ENCODE results near the gene SUCLG2. TPM values are rescaled to one million over a fixed set of nuclear protein-coding genes. Genes with fewer than 3 reads are reported as not detected.
A peak's percentile ranks its signal among the peaks of the same experiment; 100 is the strongest.

The SUCLG2 gene
- total and polyA plus RNA-seq, 7 donors = 63.7 to 102 (median 90.5) TPM

GRCh38 chr3:67405193-67405592 is 249.2 kb downstream of the SUCLG2 start:
- Histone ChIP-seq H3K4me1 (no peaks in the 10 kb centered on the region), H3K36me3 (ENCODE audit: insufficient read depth in 1 of 2, low read depth in 1 of 2) (peaks cover 2 to 11% of the 10 kb centered on the region in 2 donors), H3K9me3 (no peaks in the 10 kb centered on the region), H3K27ac (no peak overlapping the region), H3K27me3 (ENCODE audit: insufficient read depth in 3 of 3, low read length in 2 of 3) (no peaks in the 10 kb centered on the region), H3K4me3 (no peak overlapping the region)
- TF ChIP-seq CTCF (IDR thresholded peaks at IDR 0.05) = no peak
- ATAC-seq (no peak), DNase-seq (no peak)
- intact Hi-C loops (cut with DNase I) = no loop called here

- peaks cover 2 to 19% of the 10 kb centered on the region in 2 donors for H3K36me3 ChIP-seq (ENCODE audit: insufficient read depth in 1 of 2, low read depth in 1 of 2)
- H3K27ac ChIP-seq = no peak overlapping the region
- ATAC-seq (no peak), DNase-seq (no peak)
- WGBS, 3 donors = 64 to 80% (median 76%) methylated on average over 3 of the region's 3 CpGs
- H3K27me3 ChIP-seq (ENCODE audit: insufficient read depth in 3 of 3, low read length in 2 of 3) = no peaks in the 10 kb centered on the region
- H3K4me1 ChIP-seq = no peaks in the 10 kb centered on the region
- TF ChIP-seq CTCF (IDR thresholded peaks at IDR 0.05) = no peak
- no peaks in the 10 kb centered on the region for H3K9me3 ChIP-seq
- intact Hi-C loops (cut with DNase I) = no loop called here
- H3K4me3 ChIP-seq = no peak overlapping the region
These were observed 251.5 kb downstream of the SUCLG2 start for GRCh38 chr3:67402873-67403272.

DNA sequence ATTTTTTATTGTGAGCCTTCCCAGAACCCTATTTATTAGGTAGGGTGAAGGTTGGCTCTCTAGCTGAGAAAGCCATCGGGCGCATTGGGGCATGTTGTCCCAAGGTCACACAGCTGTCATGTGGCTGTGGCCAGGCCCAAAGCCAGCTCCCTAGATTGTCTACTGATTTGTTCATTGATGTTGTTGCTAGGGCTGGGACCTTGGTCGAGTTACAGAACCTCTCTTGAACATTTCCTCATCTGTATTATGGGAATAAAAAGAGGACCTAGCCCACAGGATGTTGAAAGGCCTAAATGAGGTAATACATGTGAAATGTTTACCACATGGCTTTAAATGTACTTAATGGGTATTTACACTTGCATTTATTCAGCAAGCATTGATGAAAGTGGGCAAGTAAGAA is 252.5 kb downstream of the SUCLG2 start:
- DNase-seq (no peak), ATAC-seq (peak in 1 of 4 donors; percentile 38)

DNA sequence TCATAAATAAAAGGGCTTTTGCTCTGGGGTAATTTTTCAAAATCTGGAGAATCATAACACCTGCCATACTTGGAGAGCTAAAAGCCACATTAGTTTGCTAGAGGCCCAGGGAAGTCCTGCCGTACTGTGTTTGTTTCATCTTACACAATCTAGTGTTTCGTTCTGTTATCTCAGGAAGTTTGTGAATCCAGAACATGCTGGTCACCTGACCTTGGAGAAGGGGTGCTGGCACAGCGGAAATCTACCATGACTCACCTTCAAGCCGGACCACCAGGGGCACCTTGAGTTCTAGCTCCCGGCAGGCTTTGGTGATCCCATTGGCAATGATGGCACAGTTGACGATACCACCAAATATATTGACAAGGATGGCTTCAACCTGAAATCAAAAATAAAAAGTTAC is 253.9 kb downstream of the SUCLG2 start:
- Histone ChIP-seq H3K9me3 (no peaks in the 10 kb centered on the region), H3K27ac (no peak overlapping the region), H3K4me3 (no peak overlapping the region), H3K36me3 (ENCODE audit: insufficient read depth in 1 of 2, low read depth in 1 of 2) (peaks cover 2 to 16% of the 10 kb centered on the region in 2 donors), H3K27me3 (ENCODE audit: insufficient read depth in 3 of 3, low read length in 2 of 3) (no peaks in the 10 kb centered on the region), H3K4me1 (no peaks in the 10 kb centered on the region)
- intact Hi-C loops (cut with DNase I) = no loop called here
- DNase-seq (no peak), ATAC-seq (no peak)
- 90 to 93% (median 92%) methylated on average over 6 of the region's 6 CpGs for WGBS, 3 donors
- no peak for TF ChIP-seq CTCF (IDR thresholded peaks at IDR 0.05)

More for the DNA sequence above, 252.5 kb downstream of the SUCLG2 start:
- Histone ChIP-seq H3K27ac (no peak overlapping the region), H3K4me1 (no peaks in the 10 kb centered on the region), H3K4me3 (no peak overlapping the region), H3K27me3 (ENCODE audit: insufficient read depth in 3 of 3, low read length in 2 of 3) (no peaks in the 10 kb centered on the region), H3K9me3 (no peaks in the 10 kb centered on the region), H3K36me3 (ENCODE audit: insufficient read depth in 1 of 2, low read depth in 1 of 2) (peaks cover 2 to 16% of the 10 kb centered on the region in 2 donors)
- no peak for TF ChIP-seq CTCF (IDR thresholded peaks at IDR 0.05)
- 75 to 80% (median 78%) methylated on average over 3 of the region's 3 CpGs for WGBS, 3 donors
- intact Hi-C loops (cut with DNase I) = no loop called here

- ATAC-seq = no peak
- intact Hi-C loops (cut with DNase I) = loop anchor here in 1 of 2 donors (10.0 kb wide), 1 partner anchor 396 kb away; no protein-coding TSS in a partner anchor
- no peak for TF ChIP-seq CTCF (IDR thresholded peaks at IDR 0.05)
- no peak overlapping the region for H3K4me3 ChIP-seq
- no peak for DNase-seq
- no peaks in the 10 kb centered on the region for H3K36me3 ChIP-seq (ENCODE audit: insufficient read depth in 1 of 2, low read depth in 1 of 2)
- no peaks in the 10 kb centered on the region for H3K27me3 ChIP-seq (ENCODE audit: insufficient read depth in 3 of 3, low read length in 2 of 3)
- H3K9me3 ChIP-seq = no peaks in the 10 kb centered on the region
- WGBS, 3 donors = 94 to 96% (median 95%) methylated on average over 2 of the region's 2 CpGs
- H3K27ac ChIP-seq = no peak overlapping the region
- H3K4me1 ChIP-seq = no peaks in the 10 kb centered on the region
These were observed 265.2 kb downstream of the SUCLG2 start for GRCh38 chr3:67389176-67389575.

All from psoas muscle (tissue), 8 donors.